Measurements from ENCODE around the gene AUTS2.
"Not testable (repeated sequence)": the region's sequence is repeated elsewhere in the genome, so short reads cannot be mapped to it uniquely, and the experiment has no call there.

AUTS2 gene

DNA sequence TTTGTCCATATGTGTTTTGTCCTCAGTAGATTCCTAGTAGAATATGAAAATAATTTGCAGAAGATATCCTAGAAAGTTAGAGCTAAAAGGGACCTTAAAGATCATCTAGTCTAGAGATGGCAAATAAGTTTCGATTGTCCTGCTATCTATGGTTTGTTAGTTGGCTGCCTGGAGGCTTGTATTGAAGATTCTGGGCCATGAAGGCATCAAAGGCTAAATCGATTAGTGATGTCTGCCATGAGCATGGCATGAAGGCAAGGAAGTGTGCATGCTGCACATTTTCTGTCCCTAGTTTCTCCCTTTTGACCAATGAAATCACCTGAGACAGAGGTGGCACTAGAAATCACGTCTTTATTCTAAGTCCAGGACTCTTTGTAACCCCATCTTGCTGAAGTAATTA, 979.9 kb downstream of the AUTS2 start:
- no peak for DNase-seq (ENCODE audit: low read depth in 2 of 2)

DNA sequence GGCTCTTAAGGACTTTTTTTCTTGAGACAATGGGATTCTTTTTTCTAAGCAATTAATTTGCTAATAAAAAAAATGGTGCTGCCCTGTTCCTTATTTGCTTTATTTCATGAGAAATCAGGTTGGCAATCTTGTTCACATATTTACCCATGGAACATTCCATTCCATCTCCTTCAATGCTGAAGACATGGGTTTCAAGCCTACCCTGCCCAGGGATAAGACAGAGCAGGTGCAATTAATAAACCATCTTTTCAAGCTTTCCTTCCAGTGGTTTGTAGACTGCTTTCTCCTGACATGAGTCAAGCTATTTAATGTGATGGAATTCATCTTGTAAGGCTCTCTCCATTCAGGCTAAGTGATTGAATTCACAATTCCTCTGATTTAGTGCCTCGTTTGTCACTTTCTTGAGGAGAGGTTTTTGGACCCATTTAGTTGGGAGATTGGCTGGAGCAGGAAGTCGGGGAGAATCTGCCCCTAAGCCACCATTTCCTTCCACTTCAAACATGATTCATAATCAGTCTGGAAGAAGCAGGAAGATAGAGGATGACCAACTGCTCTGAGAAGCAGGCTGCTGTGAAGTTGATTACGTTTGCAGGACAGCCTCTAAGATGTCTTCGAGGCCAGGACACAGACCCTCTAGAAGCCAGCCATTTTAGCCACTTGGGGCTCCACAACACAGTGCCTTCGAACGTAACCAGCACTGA, 981.3 kb downstream of the AUTS2 start:
- no peak for DNase-seq (ENCODE audit: low read depth in 2 of 2)

GRCh38 chr7:70580161-70580560, 981.9 kb downstream of the AUTS2 start:
- no peak for DNase-seq (ENCODE audit: low read depth in 2 of 2)

GRCh38 chr7:70582927-70583895, 984.9 kb downstream of the AUTS2 start:
- DNase-seq (ENCODE audit: low read depth in 2 of 2), result no peak

DNA sequence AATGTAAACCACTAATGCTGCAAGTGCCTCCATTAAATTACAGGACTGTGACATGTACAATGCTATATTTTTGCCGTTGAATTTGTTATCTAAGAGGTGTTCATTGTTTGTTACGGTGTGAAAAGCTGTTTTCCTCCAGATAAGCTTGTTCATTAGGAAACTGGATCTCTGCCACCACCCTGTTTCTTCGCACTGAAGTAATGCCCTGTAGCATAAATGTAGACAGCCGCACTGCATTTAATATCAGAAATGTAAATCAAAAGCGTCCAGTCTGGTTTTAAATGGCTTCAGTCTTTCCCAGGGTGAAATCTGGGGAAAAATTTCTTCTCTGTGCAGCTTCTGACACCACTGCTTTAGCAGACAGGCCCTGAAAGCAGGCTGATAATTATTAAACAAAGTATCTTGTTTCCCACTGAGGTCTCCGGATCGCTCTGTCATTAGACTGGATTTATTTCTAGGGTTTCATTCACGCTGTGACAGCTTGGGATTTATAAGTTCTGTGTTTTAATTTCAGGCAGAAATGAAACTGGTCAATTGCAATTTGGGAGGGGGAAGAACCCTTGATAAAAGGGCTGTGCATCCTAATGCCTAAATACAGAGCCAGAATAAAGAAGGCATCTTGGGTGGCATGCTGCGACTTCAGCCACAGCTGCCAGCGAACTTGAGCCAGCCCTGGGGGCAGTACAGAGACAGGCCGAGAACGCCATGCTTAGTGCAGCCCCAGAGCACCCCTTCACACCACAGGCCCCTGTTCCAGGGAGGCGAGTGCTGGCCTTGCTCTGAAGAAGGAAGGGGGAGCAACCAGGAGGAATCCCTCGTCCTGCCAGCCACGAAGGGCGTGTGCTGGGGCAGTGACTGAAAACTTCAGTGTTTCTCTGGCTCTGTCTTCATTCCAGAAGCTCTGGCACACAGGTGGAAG, 985.9 kb downstream of the AUTS2 start:
- DNase-seq (ENCODE audit: low read depth in 2 of 2), result no peak

GRCh38 chr7:70585071-70585470, 986.8 kb downstream of the AUTS2 start:
- DNase-seq (ENCODE audit: low read depth in 2 of 2), result no peak

GRCh38 chr7:70586822-70587221, 988.5 kb downstream of the AUTS2 start:
- DNase-seq (ENCODE audit: low read depth in 2 of 2), result no peak

DNA sequence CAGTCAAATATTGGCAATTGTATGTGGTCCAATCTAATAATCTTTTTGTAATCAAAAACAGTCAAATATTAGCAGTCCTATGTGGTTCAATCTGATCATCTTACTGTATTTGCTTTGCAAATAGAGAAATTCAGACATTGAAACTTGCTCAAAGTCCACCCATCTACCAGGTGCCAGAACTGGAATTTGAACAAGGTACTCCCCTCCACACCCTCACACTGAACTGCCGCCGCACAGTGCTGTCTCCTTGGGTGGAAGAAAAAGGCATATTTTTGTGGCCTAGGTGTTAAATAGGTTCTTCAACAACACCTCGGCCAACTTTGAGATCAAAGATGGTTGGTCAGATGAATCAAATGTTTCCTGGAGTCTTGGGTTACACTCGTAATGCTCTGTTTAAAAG, 989.5 kb downstream of the AUTS2 start:
- no peak for DNase-seq (ENCODE audit: low read depth in 2 of 2)

DNA sequence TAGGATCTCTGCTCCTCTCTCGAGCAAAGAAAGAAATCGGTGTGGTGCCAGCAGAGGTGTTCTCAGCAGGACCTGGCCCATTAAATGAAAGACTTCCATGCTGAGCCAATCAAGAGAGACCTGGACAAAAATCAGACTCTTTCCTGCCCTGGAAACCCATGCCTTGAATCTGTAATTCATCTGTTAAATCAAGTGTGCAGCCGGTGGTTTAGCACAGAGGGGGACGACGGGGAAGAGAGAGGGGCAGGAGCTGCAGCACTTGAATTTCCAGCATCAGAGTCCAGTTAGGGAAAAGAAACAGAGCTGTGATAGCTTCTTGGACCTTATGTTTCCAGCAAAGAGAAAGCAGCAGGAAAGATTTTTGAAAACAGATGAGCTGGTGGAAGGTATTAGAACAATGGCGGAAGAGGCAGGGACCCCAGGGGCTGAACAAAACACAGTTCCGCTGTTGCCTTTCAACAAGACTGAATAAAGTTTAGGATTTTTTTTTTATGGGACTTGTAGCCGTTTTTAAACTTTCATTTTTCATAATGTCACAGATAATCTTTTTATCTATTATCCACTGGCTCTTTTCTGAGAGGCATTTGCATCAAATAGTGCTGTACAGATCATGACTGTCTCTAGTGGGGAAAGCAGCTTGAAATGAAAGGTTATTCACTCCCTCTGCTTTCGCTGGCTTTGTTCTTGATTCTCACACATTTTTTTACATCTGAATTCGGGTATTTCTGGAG, 990.1 kb downstream of the AUTS2 start:
- no peak for DNase-seq (ENCODE audit: low read depth in 2 of 2)

DNA sequence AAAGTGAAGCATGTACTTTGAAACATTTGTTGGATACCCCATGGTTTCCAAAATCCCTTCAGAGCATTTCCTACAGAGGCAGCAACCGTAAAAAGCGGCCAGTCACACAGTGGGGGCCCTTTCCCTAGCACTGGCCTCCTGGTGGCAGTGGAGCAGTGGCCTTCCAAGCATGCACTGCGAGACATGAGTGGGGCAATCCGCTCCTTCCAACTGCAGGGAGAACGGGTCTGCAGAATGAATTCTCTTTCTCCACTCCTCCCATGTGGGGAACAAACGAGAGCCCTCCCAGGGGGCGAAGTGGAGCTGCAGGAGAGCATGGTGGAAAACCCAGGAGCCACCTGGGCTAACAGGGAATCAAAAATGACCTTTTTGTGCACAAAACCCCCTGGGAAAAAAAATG, 990.7 kb downstream of the AUTS2 start:
- DNase-seq (ENCODE audit: low read depth in 2 of 2), result no peak

DNA sequence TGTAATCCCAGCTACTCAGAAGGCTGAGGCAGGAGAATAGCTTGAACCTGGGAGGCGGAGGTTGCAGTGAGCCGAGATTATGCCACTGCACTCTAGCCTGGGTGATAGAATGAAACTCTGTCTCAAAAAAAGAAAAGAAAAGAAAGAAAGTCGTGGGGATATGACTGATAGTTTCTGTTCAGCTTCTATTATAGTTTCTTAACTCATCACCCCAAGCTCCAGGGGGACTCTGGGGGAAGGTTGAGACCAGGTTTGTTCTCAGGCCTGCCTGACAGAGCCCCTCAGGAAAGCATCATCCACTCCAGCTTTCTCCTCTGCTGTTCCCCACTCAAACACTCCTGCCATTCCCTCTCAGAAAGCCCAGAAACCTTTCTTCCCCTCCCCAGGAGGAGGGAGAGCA, 991.3 kb downstream of the AUTS2 start:
- no peak for DNase-seq (ENCODE audit: low read depth in 2 of 2)

DNA sequence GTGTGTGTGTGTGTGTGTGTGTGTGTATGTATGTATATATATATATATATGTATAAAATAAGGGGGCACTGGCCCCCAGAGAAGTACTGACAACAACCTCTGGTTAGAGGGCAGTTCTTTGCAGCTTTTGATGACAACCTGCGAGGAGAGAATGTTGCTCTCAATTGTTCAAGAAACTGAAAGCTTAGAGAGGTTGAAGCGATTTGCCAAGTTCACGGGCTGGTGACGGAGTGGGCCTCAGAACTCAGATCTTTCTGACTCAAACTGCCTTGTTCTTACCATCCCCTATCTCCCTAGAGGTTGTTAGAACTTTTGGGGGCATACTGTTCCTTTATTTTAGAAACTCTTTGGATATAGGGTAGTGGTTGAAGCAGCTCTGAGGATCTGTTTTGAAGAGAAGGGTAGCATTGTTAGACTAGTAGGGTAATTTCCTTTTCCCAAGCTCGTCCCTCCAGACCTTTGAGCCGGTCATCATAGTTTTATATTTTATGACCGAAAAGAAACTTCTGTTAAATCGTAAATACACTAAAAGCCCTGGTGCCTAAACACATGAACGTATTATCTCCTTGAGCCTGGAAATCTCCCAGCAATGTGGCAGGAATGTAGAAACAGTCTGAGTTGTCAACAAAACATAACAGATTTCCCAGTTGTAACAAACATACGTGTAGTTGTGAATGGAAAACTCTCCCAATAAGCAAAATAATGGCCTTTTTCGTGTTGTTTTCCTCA, 992.0 kb downstream of the AUTS2 start:
- no peak for DNase-seq (ENCODE audit: low read depth in 2 of 2)

- no peak for DNase-seq (ENCODE audit: low read depth in 2 of 2)
Observed at GRCh38 chr7:70591643-70592042, 993.4 kb downstream of the AUTS2 start.

DNA sequence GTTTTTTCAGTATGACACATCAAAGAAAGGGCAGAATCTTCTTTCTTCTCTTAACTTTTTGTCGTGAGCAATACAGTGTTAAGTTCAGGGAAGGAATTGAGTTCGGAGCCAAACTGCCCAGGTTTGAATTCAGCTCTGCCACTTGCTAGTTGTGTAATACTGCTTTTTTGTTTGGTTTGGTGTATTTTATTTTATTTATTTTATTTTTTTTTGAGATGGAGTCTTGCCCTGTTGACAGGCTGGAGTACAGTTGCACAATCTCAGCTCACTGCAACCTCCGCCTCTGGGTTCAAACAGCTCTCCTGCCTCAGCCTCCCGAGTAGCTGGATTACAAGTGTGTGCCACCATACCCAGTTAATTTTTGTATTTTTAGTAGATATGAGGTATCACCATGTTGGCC, 993.9 kb downstream of the AUTS2 start:
- no peak for DNase-seq (ENCODE audit: low read depth in 2 of 2)

DNA sequence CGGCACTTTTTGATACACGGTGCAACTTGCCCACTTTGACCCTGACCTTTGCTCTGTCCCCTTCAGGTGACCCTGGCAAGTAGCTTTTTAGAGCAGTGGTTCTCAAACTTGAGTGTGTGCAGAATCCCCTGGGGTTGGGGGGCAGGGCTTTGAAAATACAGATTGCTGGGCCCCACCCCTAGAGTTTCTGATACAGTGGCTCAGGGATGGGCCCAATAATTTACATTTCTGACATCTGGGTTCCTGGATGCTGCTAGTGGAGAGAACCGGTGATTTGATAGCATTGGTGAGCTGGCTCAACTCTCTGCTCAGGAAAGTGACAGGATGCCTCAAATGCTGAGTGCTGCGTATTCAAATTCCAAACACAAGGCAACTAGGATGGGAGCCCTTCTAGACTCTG, 995.9 kb downstream of the AUTS2 start:
- no peak for DNase-seq (ENCODE audit: low read depth in 2 of 2)

DNA sequence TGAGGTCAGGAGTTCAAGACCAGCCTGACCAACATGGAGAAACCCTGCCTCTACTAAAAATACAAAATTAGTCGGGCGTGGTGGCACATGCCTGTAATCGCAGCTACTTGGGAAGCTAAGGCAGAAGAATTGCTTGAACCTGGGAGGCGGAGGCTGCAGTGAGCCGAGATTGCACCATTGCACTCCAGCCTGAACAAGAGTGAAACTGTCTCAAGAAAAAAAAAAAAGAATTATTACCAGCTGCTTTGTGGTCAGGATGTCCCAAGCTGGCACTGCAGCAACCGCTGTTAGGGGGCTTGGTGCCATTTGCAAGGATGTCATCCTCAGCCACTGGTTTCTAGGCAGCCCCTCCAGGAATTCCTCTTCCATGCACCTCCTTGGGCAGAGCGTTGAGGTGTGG, 996.6 kb downstream of the AUTS2 start:
- not testable (repeated sequence) for DNase-seq (ENCODE audit: low read depth in 2 of 2)

DNA sequence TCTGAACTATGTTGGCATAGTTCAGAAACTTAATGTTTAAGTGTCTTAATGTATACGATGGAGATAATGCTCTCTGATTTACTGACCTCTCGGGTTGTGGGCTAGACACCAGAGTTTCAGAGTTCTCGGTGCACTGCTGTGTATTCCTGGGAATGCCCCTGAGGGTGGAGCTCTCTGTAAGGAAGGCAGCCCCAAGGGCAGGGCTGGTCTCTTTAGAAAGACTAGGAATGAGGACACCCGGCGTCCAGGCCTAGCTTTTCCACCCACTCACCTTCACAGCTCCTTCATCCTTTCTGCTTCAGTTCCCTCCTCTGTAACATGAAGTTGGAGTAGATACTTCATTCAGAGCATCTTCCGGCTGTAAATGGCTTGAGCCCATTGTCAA, 997.1 kb downstream of the AUTS2 start:
- DNase-seq (ENCODE audit: low read depth in 2 of 2), result no peak

DNA sequence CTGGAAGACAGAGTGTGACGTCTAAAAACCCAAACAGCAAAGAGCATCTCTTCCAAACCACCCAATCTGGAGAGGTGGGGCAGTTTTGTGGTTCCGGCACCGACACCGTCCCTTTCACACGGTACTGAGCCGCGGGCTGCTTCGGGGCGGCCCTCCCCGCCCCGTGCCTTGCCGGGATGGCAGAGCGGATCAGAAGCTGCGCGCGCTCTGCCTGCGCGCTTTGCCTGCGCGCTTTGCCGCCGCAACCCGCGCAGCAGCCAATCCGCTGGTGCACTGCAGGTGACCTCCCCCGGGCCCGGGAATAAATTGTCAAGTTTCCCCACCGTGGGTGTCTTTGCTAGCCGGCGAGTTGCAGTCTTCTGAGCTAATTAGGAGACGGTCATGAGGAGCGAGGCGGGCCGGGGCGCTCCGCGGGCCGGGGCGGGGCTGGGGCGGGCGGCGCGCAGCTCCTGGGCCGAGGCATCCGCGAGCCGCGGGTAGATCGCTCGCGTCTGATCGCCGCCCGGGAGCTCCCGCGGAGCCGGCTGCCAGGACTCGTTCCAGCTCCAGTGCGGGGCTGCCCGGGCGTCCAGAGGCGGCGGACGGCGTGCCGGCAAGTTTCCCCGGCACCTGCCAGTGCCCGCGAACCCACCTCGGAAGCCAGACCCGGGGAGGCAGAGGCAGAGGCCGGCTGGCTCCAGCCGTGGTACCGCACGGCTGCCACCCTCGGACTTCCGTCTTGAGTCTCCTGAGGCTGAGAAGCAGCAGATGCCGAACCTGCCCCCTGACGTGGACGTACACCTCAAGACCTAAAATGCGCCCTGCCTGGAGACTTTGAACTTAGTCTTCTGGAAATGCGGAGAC, 997.7 kb downstream of the AUTS2 start:
- DNase-seq (ENCODE audit: low read depth in 2 of 2), result no peak

GRCh38 chr7:70596598-70596913, 998.3 kb downstream of the AUTS2 start:
- DNase-seq (ENCODE audit: low read depth in 2 of 2), result no peak

DNA sequence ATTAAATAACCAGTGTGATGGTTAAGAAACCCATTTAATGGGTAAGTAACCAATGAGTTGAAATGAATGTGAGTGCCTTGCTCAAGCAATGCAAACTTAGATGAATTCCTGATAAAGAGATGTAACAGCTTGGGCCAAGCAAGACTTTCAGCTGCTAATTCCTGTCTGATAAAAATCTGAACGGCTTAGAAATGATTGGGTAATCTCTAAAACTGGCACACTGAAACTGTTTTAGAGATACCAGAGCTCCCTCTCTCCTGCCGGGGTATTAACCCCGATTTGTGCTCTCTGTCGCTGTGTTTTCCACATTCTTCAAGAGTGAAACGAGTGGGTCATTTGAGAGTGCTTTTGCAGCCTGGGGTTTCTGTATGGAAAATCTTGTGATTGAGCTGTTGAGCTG, 998.8 kb downstream of the AUTS2 start:
- DNase-seq (ENCODE audit: low read depth in 2 of 2), result no peak

Data from stimulated activated CD8-positive, alpha-beta memory T cell treated with anti-CD3 and anti-CD28 coated beads, Interleukin-2, amount 100 ng/mL, for 1 hour (primary cell).